HG02610 (cell line): Measurements from ENCODE around the gene MAF.

Experiments used
- ATAC-seq: cut with Tn5 transposase; IDR thresholded peaks from one replicate; pipeline ENCODE4 v1.9.1; 2021; ENCODE audit warnings: mild to moderate bottlenecking, moderate library complexity; ENCODE audit not compliant: unreplicated experiment

MAF gene

GRCh38 chr16:79600638-79601091 is at the start of gene MAF:
MAF (minus strand) TSS chr16:79600737; CDS start chr16:79599902, 835 bp downstream.
- peak; percentile 49 for ATAC-seq

- no peak for ATAC-seq
These were observed 48.3 kb upstream of the MAF start for GRCh38 chr16:79648826-79649225.

GRCh38 chr16:79647586-79647985 is 47.0 kb upstream of the MAF start:
- ATAC-seq, result no peak

- no peak for ATAC-seq
These were observed 45.2 kb upstream of the MAF start for GRCh38 chr16:79645701-79646100.

GRCh38 chr16:79644971-79645667 is 44.6 kb upstream of the MAF start:
- ATAC-seq, result no peak

GRCh38 chr16:79642652-79643051 is 42.1 kb upstream of the MAF start:
- ATAC-seq, result no peak

- ATAC-seq, result no peak
These were observed 40.2 kb upstream of the MAF start for GRCh38 chr16:79640513-79641360.

GRCh38 chr16:79639576-79640311 is 39.2 kb upstream of the MAF start:
- peak; percentile 48 for ATAC-seq

- ATAC-seq, result no peak
These were observed 37.8 kb upstream of the MAF start for GRCh38 chr16:79638386-79638785.

- no peak for ATAC-seq
These were observed 35.0 kb upstream of the MAF start for GRCh38 chr16:79635488-79635887.

- ATAC-seq, result no peak
These were observed 33.8 kb upstream of the MAF start for GRCh38 chr16:79634298-79634697.

- ATAC-seq, result no peak
These were observed 31.8 kb upstream of the MAF start for GRCh38 chr16:79632289-79632688.

- ATAC-seq, result no peak
These were observed 28.5 kb upstream of the MAF start for GRCh38 chr16:79628988-79629387.

GRCh38 chr16:79628501-79628975 is 28.0 kb upstream of the MAF start:
- peak; percentile 93 for ATAC-seq

GRCh38 chr16:79627092-79627491 is 26.6 kb upstream of the MAF start:
- no peak for ATAC-seq

GRCh38 chr16:79625738-79626137 is 25.2 kb upstream of the MAF start:
- no peak for ATAC-seq

- ATAC-seq, result no peak
These were observed 23.3 kb upstream of the MAF start for GRCh38 chr16:79623824-79624223.

- ATAC-seq, result no peak
These were observed 22.5 kb upstream of the MAF start for GRCh38 chr16:79623062-79623461.

- no peak for ATAC-seq
These were observed 20.5 kb upstream of the MAF start for GRCh38 chr16:79621027-79621426.

- ATAC-seq, result no peak
These were observed 18.1 kb upstream of the MAF start for GRCh38 chr16:79618692-79619050.

GRCh38 chr16:79618041-79618691 is 17.6 kb upstream of the MAF start:
- no peak for ATAC-seq
